Dedifferentiated amniotic fluid mesenchymal stem cell (primary cell): ENCODE data around the gene ERP27.

ENCODE experiments used
- DNase-seq: peaks from one replicate; pipeline ENCODE4 v3.0.0-alpha.2; 2016; ENCODE audit errors: extremely low spot score

Gene ERP27

GRCh38 chr12:14936224-14936861 lies 2.0 kb downstream of the ERP27 start:
- no peak for DNase-seq

- DNase-seq: no peak
Measured at GRCh38 chr12:14935031-14935430, 3.3 kb downstream of the ERP27 start.

- DNase-seq: no peak
Measured at GRCh38 chr12:14934511-14934910, 3.8 kb downstream of the ERP27 start.

- no peak for DNase-seq
Measured at GRCh38 chr12:14931791-14932560, 6.4 kb downstream of the ERP27 start.

GRCh38 chr12:14931359-14931758 lies 7.0 kb downstream of the ERP27 start:
- DNase-seq: no peak

- no peak for DNase-seq
Measured at GRCh38 chr12:14930299-14930698, 8.0 kb downstream of the ERP27 start.

GRCh38 chr12:14928931-14929330 lies 9.4 kb downstream of the ERP27 start:
- DNase-seq: no peak

- DNase-seq: no peak
Measured at GRCh38 chr12:14927267-14927666, 11.1 kb downstream of the ERP27 start.

- DNase-seq: no peak
Measured at GRCh38 chr12:14924541-14924940, 13.8 kb downstream of the ERP27 start.

GRCh38 chr12:14923944-14924343 lies 14.4 kb downstream of the ERP27 start:
- no peak for DNase-seq

GRCh38 chr12:14921218-14921617 lies 17.1 kb downstream of the ERP27 start:
- no peak for DNase-seq

GRCh38 chr12:14920475-14921126 lies 17.7 kb downstream of the ERP27 start:
- DNase-seq: no peak

GRCh38 chr12:14919455-14919854 lies 18.9 kb downstream of the ERP27 start:
- DNase-seq: no peak

- no peak for DNase-seq
Measured at GRCh38 chr12:14915736-14916135, 22.6 kb downstream of the ERP27 start.

GRCh38 chr12:14913381-14913781 lies 25.0 kb downstream of the ERP27 start:
- no peak for DNase-seq

GRCh38 chr12:14911131-14911530 lies 27.2 kb downstream of the ERP27 start:
- DNase-seq: no peak

GRCh38 chr12:14910090-14910915 lies 28.0 kb downstream of the ERP27 start:
- no peak for DNase-seq

GRCh38 chr12:14907953-14908352 lies 30.4 kb downstream of the ERP27 start:
- no peak for DNase-seq

GRCh38 chr12:14906114-14906513 lies 32.2 kb downstream of the ERP27 start:
- DNase-seq: no peak

- DNase-seq: no peak
Measured at GRCh38 chr12:14905269-14906004, 32.9 kb downstream of the ERP27 start.

GRCh38 chr12:14904854-14905253 lies 33.5 kb downstream of the ERP27 start:
- DNase-seq: no peak
